Heart right ventricle (tissue), 16 donors: ENCODE data around the gene NKG7. TPM values are rescaled to one million over a fixed set of nuclear protein-coding genes. Genes with fewer than 3 reads are reported as not detected.
"Not testable (repeated sequence)": the region's sequence is repeated elsewhere in the genome, so short reads cannot be mapped to it uniquely, and the experiment has no call there.

Experiments used
- ATAC-seq, 8 donors: fragments of 200-7000 bp; cut with Tn5 transposase; one replicate each; pipeline ENCODE4 v1.9.1; 2020; ENCODE audit warnings: mild to moderate bottlenecking in 8 of 8, moderate library complexity in 8 of 8, moderate number of reproducible peaks in 1 of 8
- DNase-seq, 2 donors: peaks; one replicate each; pipeline ENCODE4 v3.0.0-alpha.2; 2020
- H3K27ac ChIP-seq, 10 donors: fragments of 200-600 bp; sonication (generic) in 2 of 10; one replicate each; pipeline versions ENCODE4 v1.5.0 to v1.8.0; 2020 to 2022; ENCODE audit warnings: mild to moderate bottlenecking in 3 of 10
- H3K27me3 ChIP-seq, 7 donors: fragments of 200-600 bp; one replicate each; pipeline ENCODE4 v1.8.0; 2021 to 2022; ENCODE audit warnings: mild to moderate bottlenecking in 2 of 7
- H3K36me3 ChIP-seq, 9 donors: fragments of 200-600 bp; sonication (generic) in 1 of 9; one replicate each; pipeline versions ENCODE4 v1.5.0 to v1.8.0; 2020 to 2022; ENCODE audit warnings: mild to moderate bottlenecking in 2 of 9
- H3K4me1 ChIP-seq, 9 donors: fragments of 200-600 bp; sonication (generic) in 1 of 9; one replicate each; pipeline versions ENCODE4 v1.5.0 to v1.8.0; 2020 to 2022; ENCODE audit warnings: mild to moderate bottlenecking in 4 of 9
- H3K4me3 ChIP-seq, 10 donors: fragments of 200-600 bp; sonication (generic) in 2 of 10; one replicate each; pipeline versions ENCODE4 v1.5.0 to v1.8.0; 2020 to 2022; ENCODE audit warnings: mild to moderate bottlenecking in 7 of 10, moderate library complexity in 2 of 10
- H3K9me3 ChIP-seq, 11 donors: fragments of 200-600 bp in 10 of 11; sonication (generic) in 2 of 11; one replicate each; pipeline versions ENCODE4 v1.5.0 to v1.8.0; 2013 to 2022; ENCODE audit warnings: mild to moderate bottlenecking in 2 of 11, control low read depth in 1 of 11, moderate library complexity in 1 of 11
- WGBS, 2 donors: extraction: QIAGEN DNeasy Blood & Tissue Kit; methylation state at CpG; one replicate each; pipeline ENCODE4 v1.1.7; 2013; ENCODE audit warnings: inconsistent platforms in 1 of 2; 5-methylcytosine and 5-hydroxymethylcytosine counted together
- intact Hi-C, 10 donors: fragments of 100-400 bp; cut with DNase I; formaldehyde crosslinking; loops; one replicate each; pipeline versions ENCODE4 v1.11.1 to v1.14.2; 2022
- polyA plus RNA-seq, 2 donors: library from polyadenylated mRNA; stranded (reverse); fragments of 200-250 nt; gene quantifications; one replicate each; pipeline ENCODE4 v1.2.3, GENCODE V29; 2013
- total RNA-seq, 10 donors: library from RNA; stranded (reverse); fragmentation: NEBNext Ultra II Directional in 3 of 10; extraction: Animal tissue kit (Norgen Biotek cat#: 25700) in 3 of 10; gene quantifications; one replicate each; pipeline versions ENCODE4 v1.2.1 to v1.2.4, GENCODE V29; 2021 to 2023
- TF ChIP-seq, protein P1 (sequence below), 9 donors: fragments of 200-600 bp; sonication (generic) in 2 of 9; IDR thresholded peaks; one replicate each; pipeline versions ENCODE4 v1.5.0 to v1.8.0; 2021 to 2022; ENCODE audit warnings: antibody characterized with exemption in 9 of 9, mild to moderate bottlenecking in 5 of 9, moderate library complexity in 1 of 9
- donor health status: Arrhythmogenic right ventricular cardiomyopathy.
- donor health status: ischemic (EF 13 %, LVEDD 7.1; RV severe dilation, severe dysfunction).
- donor health status: healthy with polysubstance abuse.
- donor health status: DM: no; HTN: yes; CAD: no.
- donor health status: DM: no; HTN: no; CAD: no.
- donor health status: ischemic (EF 25% LVEDD 6.9; RV normal size, moderate dysfunction).
- donor health status: ischemic (EF 25% LVEDD 5.7; RV mildly dilated, moderate dysfunction).
- donor health status: healthy.
- donor health status: DM: yes; HTN: yes; CAD: no.
- donor health status: Ischemic cardiomyopathy.
- donor health status: ischemic (EF 35%, LVEDD 5.7; RV mildly dilated, moderate dysfunction).
- donor health status: nonischemic (EF 11% LVEDD 7.7; RV severe dilation, severe dysfunction).
- donor health status: DM: yes; HTN: yes; CAD: no.
- donor health status: PGD.
- donor health status: ischemic (EF 29% LVEDD 5.4; RV normal size, mild dysfunction).
- donor health status: nonischemic (EF 23%, LVEDD 6.1; RV moderate dilation, normal function).

NKG7 gene
- total and polyA plus RNA-seq, 12 donors, result 0.47 to 23.1 (median 2.4) TPM

DNA sequence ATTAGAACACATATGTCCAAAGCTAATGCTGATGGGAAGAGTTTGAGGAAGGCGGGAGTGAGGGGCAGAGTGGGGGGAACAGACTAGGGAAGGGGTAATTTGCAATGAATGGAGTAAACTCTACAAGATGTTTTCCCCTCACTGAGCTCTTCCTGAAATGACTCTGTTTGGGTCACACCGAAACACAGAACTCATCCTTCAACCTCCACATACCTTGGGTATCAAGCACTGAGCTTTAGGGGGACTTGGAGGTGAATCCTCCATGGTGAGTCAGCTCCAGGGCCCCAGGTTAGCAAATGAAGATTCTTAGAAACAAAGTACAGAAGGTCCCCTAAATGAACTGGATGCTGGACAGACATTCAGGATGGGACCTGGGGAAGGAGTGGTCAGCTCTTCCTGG is 46.3 kb upstream of the NKG7 start:
- Histone ChIP-seq H3K36me3 (no peaks in the 10 kb centered on the region), H3K9me3 (no peaks in the 10 kb centered on the region), H3K4me1 (peaks cover 0 to 42% (median 0%) of the 10 kb centered on the region in 9 donors), H3K27ac (peak overlapping the region in 1 of 10 donors; percentile 84), H3K4me3 (no peak overlapping the region), H3K27me3 (peaks cover 0 to 44% (median 22%) of the 10 kb centered on the region in 7 donors)
- ATAC-seq (no peak), DNase-seq (no peak)
- intact Hi-C loops, result no loop called here
- 82 to 84% methylated on average over 2 of the region's 2 CpGs for WGBS, 2 donors
- TF ChIP-seq, protein P1, sequence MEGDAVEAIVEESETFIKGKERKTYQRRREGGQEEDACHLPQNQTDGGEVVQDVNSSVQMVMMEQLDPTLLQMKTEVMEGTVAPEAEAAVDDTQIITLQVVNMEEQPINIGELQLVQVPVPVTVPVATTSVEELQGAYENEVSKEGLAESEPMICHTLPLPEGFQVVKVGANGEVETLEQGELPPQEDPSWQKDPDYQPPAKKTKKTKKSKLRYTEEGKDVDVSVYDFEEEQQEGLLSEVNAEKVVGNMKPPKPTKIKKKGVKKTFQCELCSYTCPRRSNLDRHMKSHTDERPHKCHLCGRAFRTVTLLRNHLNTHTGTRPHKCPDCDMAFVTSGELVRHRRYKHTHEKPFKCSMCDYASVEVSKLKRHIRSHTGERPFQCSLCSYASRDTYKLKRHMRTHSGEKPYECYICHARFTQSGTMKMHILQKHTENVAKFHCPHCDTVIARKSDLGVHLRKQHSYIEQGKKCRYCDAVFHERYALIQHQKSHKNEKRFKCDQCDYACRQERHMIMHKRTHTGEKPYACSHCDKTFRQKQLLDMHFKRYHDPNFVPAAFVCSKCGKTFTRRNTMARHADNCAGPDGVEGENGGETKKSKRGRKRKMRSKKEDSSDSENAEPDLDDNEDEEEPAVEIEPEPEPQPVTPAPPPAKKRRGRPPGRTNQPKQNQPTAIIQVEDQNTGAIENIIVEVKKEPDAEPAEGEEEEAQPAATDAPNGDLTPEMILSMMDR (IDR thresholded peaks at IDR 0.05), result no peak

DNA sequence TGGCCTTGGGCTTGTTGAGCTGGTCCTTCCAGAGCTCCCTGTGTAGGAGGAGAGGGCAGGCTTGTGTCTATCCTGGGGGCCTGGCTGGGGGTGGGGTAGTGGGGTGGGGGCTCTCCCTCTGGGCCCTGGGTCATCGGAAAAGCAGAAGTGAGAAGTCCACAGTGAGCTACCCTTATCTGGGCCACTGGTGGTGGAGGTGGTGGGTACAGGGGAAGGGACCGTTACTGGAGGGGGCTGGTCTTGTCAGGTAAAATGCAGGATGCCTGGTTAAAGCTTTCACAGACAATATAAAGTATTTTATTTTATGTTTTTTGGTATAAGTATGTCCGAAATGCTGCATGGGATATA is 45.3 kb upstream of the NKG7 start:
- H3K27me3 ChIP-seq, result peaks cover 0 to 44% (median 22%) of the 10 kb centered on the region in 7 donors
- TF ChIP-seq, protein P1 (IDR thresholded peaks at IDR 0.05), result no peak
- peak overlapping the region in 2 of 10 donors; percentile 17 to 84 for H3K27ac ChIP-seq
- H3K4me3 ChIP-seq, result peak overlapping the region in 1 of 10 donors; percentile 43
- H3K4me1 ChIP-seq, result peaks cover 0 to 42% (median 0%) of the 10 kb centered on the region in 9 donors
- H3K9me3 ChIP-seq, result no peaks in the 10 kb centered on the region
- intact Hi-C loops, result no loop called here
- no peaks in the 10 kb centered on the region for H3K36me3 ChIP-seq
- no peak for DNase-seq
- WGBS, 2 donors, result 65 to 74% methylated on average over 3 of the region's 3 CpGs
- no peak for ATAC-seq

DNA sequence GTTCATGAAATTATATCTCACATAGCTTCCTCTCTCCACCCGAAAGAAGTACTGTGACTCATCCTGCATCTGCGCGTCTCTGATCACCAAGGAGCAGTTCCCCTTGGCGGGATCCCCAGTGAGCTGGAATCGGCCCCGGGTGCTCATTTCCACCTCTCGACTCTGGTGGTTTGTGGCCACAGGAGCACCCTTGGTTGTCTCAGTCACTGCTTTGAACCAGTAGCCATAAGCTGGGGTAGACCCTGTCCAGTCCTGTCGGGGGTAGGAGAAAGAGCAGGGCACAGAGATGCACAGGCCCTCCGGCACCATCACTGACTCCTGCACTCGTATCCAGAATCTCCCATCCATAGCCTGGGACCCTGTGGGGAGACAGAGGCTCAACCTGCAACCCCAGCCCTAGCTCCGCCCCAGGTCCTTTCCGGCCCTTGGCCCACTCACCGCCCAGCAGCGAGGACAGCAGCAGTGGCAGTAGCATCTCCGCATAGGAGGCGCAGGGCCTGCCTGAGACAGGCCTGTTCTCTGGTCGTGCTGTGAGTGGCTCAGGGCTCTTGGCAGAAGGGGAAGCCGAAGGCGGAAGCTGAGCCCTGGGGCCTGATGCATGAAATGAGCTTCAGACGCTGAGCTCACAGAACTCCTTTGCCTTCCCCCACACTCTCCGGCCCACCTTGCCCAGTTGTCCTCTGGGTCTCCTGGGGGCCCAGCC is 44.8 kb upstream of the NKG7 start, which contains the start of gene SIGLEC10:
TSS of gene SIGLEC10 (minus strand) at position 536 of the 703 bp plus-strand sequence. CDS start at position 475, 61 bp downstream.
- Histone ChIP-seq H3K9me3 (no peaks in the 10 kb centered on the region), H3K4me1 (peaks cover 0 to 42% (median 0%) of the 10 kb centered on the region in 9 donors), H3K27me3 (peaks cover 0 to 44% (median 22%) of the 10 kb centered on the region in 7 donors), H3K36me3 (no peaks in the 10 kb centered on the region), H3K27ac (peak within 1 kb of the TSS in 2 of 10 donors; percentile 17 to 84), H3K4me3 (peak within 1 kb of the TSS in 1 of 10 donors; percentile 43)
- DNase-seq (peak; percentile 18 to 34), ATAC-seq (peak; percentile 39 to 66 (median 59))
- 57% methylated on average over 21 of the region's 21 CpGs for WGBS, 2 donors
- intact Hi-C loops, result no loop called here
- TF ChIP-seq, protein P1 (IDR thresholded peaks at IDR 0.05), result no peak

DNA sequence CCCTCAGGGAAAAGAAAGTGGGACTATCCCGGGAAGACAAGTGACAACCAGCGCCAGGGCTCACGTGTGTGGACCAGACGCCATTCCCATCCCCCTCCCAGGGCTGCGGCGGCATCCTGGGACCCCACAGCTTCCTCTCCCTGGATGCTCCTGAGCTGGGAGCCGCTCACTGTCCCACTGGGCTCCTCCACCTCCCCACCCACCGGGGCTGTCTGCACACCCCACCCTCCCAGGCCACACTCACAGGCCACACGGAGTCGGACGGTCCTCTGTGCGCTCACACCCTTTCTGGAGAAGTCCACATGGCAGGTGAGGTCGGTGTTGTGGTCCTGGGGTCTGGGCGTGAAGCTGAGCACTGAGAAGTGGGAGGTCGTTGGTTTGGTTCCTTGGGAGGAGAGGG is 44.0 kb upstream of the NKG7 start:
- Histone ChIP-seq H3K4me3 (peak overlapping the region in 1 of 10 donors; percentile 43), H3K4me1 (peaks cover 0 to 35% (median 0%) of the 10 kb centered on the region in 9 donors), H3K27ac (peak overlapping the region in 1 of 10 donors; percentile 84), H3K27me3 (peaks cover 0 to 39% (median 17%) of the 10 kb centered on the region in 7 donors)
- H3K9me3 ChIP-seq, intact Hi-C loops, DNase-seq, H3K36me3 ChIP-seq, ATAC-seq: not testable (repeated sequence)
- WGBS, 2 donors, result 72 to 74% methylated on average over 14 to 15 of the region's 15 CpGs

DNA sequence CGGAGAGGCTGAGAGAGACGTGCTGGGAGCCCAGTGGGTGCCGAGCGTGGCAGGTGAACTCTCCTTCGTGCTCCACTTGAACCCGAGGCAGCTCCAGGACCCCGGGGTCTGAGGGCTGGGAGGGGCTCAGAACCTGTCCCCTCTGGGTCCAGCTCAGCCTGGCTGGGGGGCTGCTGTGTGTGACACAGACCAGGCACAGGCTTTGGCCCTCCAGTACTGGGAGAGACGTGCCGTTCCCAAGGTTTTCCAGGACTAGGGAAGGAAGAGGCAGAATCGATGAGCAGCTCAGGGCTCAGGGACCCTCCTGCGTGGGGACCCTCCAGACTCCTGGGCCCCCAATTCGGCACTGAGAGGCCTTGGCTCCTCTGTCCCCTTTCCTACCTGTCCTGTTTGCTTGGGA is 42.7 kb upstream of the NKG7 start:
- WGBS, 2 donors, result 86 to 92% methylated on average over 11 to 12 of the region's 12 CpGs
- intact Hi-C loops, result no loop called here
- TF ChIP-seq, protein P1 (IDR thresholded peaks at IDR 0.05), result no peak
- Histone ChIP-seq H3K4me3 (no peak overlapping the region), H3K9me3 (no peaks in the 10 kb centered on the region), H3K27ac (no peak overlapping the region), H3K36me3 (no peaks in the 10 kb centered on the region), H3K4me1 (peaks cover 0 to 26% (median 0%) of the 10 kb centered on the region in 9 donors), H3K27me3 (peaks cover 0 to 30% (median 7%) of the 10 kb centered on the region in 7 donors)
- DNase-seq (no peak), ATAC-seq (no peak)
